H9 (cell line): ENCODE results near the gene SLX4. TPM values are rescaled to one million over a fixed set of nuclear protein-coding genes. Genes with fewer than 3 reads are reported as not detected.

ENCODE experiments used
- DNase-seq: peaks from one replicate; pipeline ENCODE4 v3.0.0-alpha.2; 2017
- H2AFZ ChIP-seq: one replicate; pipeline ENCODE4 v1.6.1; 2013; ENCODE audit warnings: mild to moderate bottlenecking, low read length, control low read depth, moderate library complexity
- H2AK5ac ChIP-seq: 2 replicates; pipeline ENCODE4 v1.6.1; 2013; ENCODE audit warnings: low read length, control low read depth, mixed read lengths; ENCODE audit not compliant: insufficient read length
- H2BK120ac ChIP-seq: one replicate; pipeline ENCODE4 v1.6.1; 2013; ENCODE audit warnings: low read depth, mild to moderate bottlenecking, low read length, control low read depth, inconsistent platforms; ENCODE audit not compliant: poor library complexity, severe bottlenecking
- H2BK12ac ChIP-seq: 2 replicates; pipeline ENCODE4 v1.6.1; 2013; ENCODE audit warnings: low read length, control low read depth, mixed read lengths, low read depth; ENCODE audit not compliant: insufficient read length
- H2BK15ac ChIP-seq: 2 replicates; pipeline ENCODE4 v1.6.1; 2013; ENCODE audit warnings: low read depth, low read length, control low read depth
- H2BK20ac ChIP-seq: one replicate; pipeline ENCODE4 v1.6.1; 2013; ENCODE audit warnings: low read depth, mild to moderate bottlenecking, low read length, control low read depth, inconsistent platforms; ENCODE audit not compliant: poor library complexity, severe bottlenecking
- H2BK5ac ChIP-seq: 2 replicates; pipeline ENCODE4 v1.6.1; 2013; ENCODE audit warnings: low read length, control low read depth, mixed read lengths; ENCODE audit not compliant: insufficient read length
- H3K14ac ChIP-seq: 2 replicates; pipeline ENCODE4 v1.6.1; 2013; ENCODE audit warnings: low read length, control low read depth; ENCODE audit not compliant: insufficient read depth
- H3K18ac ChIP-seq: 2 replicates; pipeline ENCODE4 v1.6.1; 2013; ENCODE audit warnings: low read depth, mild to moderate bottlenecking, mixed read lengths, low read length, control low read depth; ENCODE audit not compliant: insufficient read length
- H3K23ac ChIP-seq: 2 replicates; pipeline ENCODE4 v1.6.1; 2013; ENCODE audit warnings: low read length, control low read depth, mixed read lengths, low read depth; ENCODE audit not compliant: insufficient read length
- H3K23me2 ChIP-seq: 2 replicates; pipeline ENCODE4 v1.6.1; 2013; ENCODE audit warnings: low read depth, mild to moderate bottlenecking, mixed read lengths, low read length, control low read depth; ENCODE audit not compliant: insufficient read length, poor library complexity, severe bottlenecking
- H3K27ac ChIP-seq: 2 replicates; pipeline ENCODE4 v1.5.1; 2013; ENCODE audit warnings: low read length, control low read depth, mixed read lengths, low read depth; ENCODE audit not compliant: insufficient read length
- H3K27me3 ChIP-seq: 2 replicates; pipeline ENCODE4 v1.6.1; 2013; ENCODE audit warnings: low read length, control low read depth, inconsistent platforms; ENCODE audit not compliant: insufficient read depth
- H3K4ac ChIP-seq: 2 replicates; pipeline ENCODE4 v1.6.1; 2013; ENCODE audit warnings: low read depth, mild to moderate bottlenecking, control low read depth, inconsistent platforms, low read length, moderate library complexity
- H3K4me1 ChIP-seq: 2 replicates; pipeline ENCODE4 v1.6.1; 2013; ENCODE audit warnings: low read length, control low read depth, inconsistent platforms; ENCODE audit not compliant: insufficient read depth
- H3K4me2 ChIP-seq: 2 replicates; pipeline ENCODE4 v1.6.1; 2013; ENCODE audit warnings: low read length, control low read depth, mixed read lengths; ENCODE audit not compliant: insufficient read length, insufficient read depth
- H3K56ac ChIP-seq: 2 replicates; pipeline ENCODE4 v1.6.1; 2013; ENCODE audit warnings: low read depth, mild to moderate bottlenecking, mixed read lengths, low read length, control low read depth; ENCODE audit not compliant: insufficient read length
- H3K79me1 ChIP-seq: 2 replicates; pipeline ENCODE4 v1.6.1; 2013; ENCODE audit warnings: low read depth, mild to moderate bottlenecking, moderate library complexity, low read length, control low read depth, inconsistent platforms; ENCODE audit not compliant: insufficient read depth, poor library complexity, severe bottlenecking
- H3K79me2 ChIP-seq: 2 replicates; pipeline ENCODE4 v1.6.1; 2013; ENCODE audit warnings: low read length, control low read depth, inconsistent platforms; ENCODE audit not compliant: insufficient read depth
- H3K9ac ChIP-seq: 2 replicates; pipeline ENCODE4 v1.6.1; 2013; ENCODE audit warnings: low read length, control low read depth, mixed read lengths; ENCODE audit not compliant: insufficient read length; ENCODE audit errors: extremely low read depth
- H3K9me3 ChIP-seq: one replicate; pipeline ENCODE4 v1.6.1; 2013; ENCODE audit warnings: low read depth, low read length, inconsistent platforms; ENCODE audit not compliant: control insufficient read depth
- H3T11ph ChIP-seq: one replicate; pipeline ENCODE4 v1.6.1; 2013; ENCODE audit warnings: mild to moderate bottlenecking, low read length, control low read depth, inconsistent platforms
- H4K20me1 ChIP-seq: one replicate; pipeline ENCODE4 v1.6.1; 2013; ENCODE audit not compliant: control insufficient read depth, insufficient read length, insufficient read depth
- H4K5ac ChIP-seq: 2 replicates; pipeline ENCODE4 v1.6.1; 2013; ENCODE audit warnings: low read depth, mild to moderate bottlenecking, mixed read lengths, low read length, control low read depth; ENCODE audit not compliant: insufficient read length
- H4K8ac ChIP-seq: replicated peaks from 2 replicates; pipeline ENCODE4 v1.6.1; 2013; ENCODE audit warnings: low read length, control low read depth, mixed read lengths, low read depth; ENCODE audit not compliant: insufficient read length
- H4K91ac ChIP-seq: 2 replicates; pipeline ENCODE4 v1.6.1; 2013; ENCODE audit warnings: low read depth, mild to moderate bottlenecking, moderate library complexity, mixed read lengths, low read length, control low read depth; ENCODE audit not compliant: insufficient read length
- H3K27ac Mint-ChIP-seq, 3 experiments: 2 replicates in 2 of 3; 3 replicates in 1 of 3; pipeline ENCODE4 v1.8.0; 2020 to 2021; ENCODE audit warnings: mixed read lengths in 3 of 3, mild to moderate bottlenecking in 1 of 3, moderate library complexity in 1 of 3
- H3K27me3 Mint-ChIP-seq: 2 replicates; pipeline ENCODE4 v1.8.0; 2021; ENCODE audit warnings: low read depth, mild to moderate bottlenecking, moderate library complexity, mixed read lengths
- H3K36me3 Mint-ChIP-seq, 3 experiments: 2 replicates in 2 of 3; 3 replicates in 1 of 3; pipeline ENCODE4 v1.8.0; 2020 to 2021; ENCODE audit warnings: low read depth in 3 of 3, mixed read lengths in 3 of 3; ENCODE audit not compliant: insufficient read depth in 1 of 3
- H3K4me1 Mint-ChIP-seq, 2 experiments: 2 replicates each; pipeline ENCODE4 v1.8.0; 2020; ENCODE audit warnings: mixed read lengths in 2 of 2
- H3K4me3 Mint-ChIP-seq, 2 experiments: 2 replicates in 1 of 2; 3 replicates in 1 of 2; pipeline ENCODE4 v1.8.0; 2020 to 2021; ENCODE audit warnings: mild to moderate bottlenecking in 2 of 2, mixed read lengths in 2 of 2, moderate library complexity in 1 of 2
- H3K9me3 Mint-ChIP-seq, 2 experiments: 2 replicates in 1 of 2; 3 replicates in 1 of 2; pipeline ENCODE4 v1.8.0; 2020; ENCODE audit warnings: mild to moderate bottlenecking in 2 of 2, mixed read lengths in 2 of 2, moderate library complexity in 1 of 2
- WGBS: extraction: QIAGEN DNeasy Blood & Tissue Kit; methylation state at CpG from one replicate; pipeline ENCODE4 v1.1.7; 2013; ENCODE audit warnings: missing lambda C conversion rate, low lambda C conversion rate, mixed read lengths; ENCODE audit not compliant: insufficient read length; ENCODE audit errors: extremely low coverage; 5-methylcytosine and 5-hydroxymethylcytosine counted together
- total RNA-seq: library from RNA; stranded (reverse); gene quantifications from 2 replicates; pipeline ENCODE4 v1.2.1, GENCODE V29; 2021
- TF ChIP-seq, protein P1 (sequence below): fragments of 200-600 bp; sonication (generic); conservative IDR thresholded peaks from 3 replicates; pipeline ENCODE4 v1.8.0; 2021; ENCODE audit warnings: antibody characterized with exemption, mild to moderate bottlenecking

SLX4 gene
- total RNA-seq, 1 experiment from 2014 or later = 9.9 TPM

DNA sequence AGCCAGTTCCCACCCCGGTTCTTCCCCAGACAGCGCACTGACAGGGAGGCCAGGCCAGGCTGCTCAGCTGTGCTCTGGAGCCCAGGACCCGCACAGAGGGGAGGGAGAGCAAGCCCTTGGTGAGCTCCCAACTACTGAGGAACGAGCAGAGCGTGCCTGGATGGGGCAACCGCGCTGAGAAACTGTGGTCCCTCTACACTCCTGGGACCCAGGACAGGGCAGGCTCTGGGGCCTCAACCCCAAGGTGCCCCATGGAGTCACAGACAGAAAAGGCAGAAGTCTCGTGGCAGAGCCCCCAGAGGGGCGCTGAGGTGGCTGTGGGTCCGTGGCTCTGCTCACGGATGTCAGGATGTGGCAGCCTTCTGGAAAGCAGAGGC is 16.3 kb downstream of the SLX4 start:
- H3K4ac ChIP-seq = no peak overlapping the region
- Mint-ChIP-seq H3K27ac (no peak overlapping the region), H3K4me3 (no peak overlapping the region), H3K9me3 (peaks cover 11 to 14% of the 10 kb centered on the region in 2 experiments), H3K27me3 (no peaks in the 10 kb centered on the region), H3K36me3 (peaks cover 28 to 50% (median 49%) of the 10 kb centered on the region in 3 experiments), H3K4me1 (no peaks in the 10 kb centered on the region; a peak in 1 of 4 replicates)
- peaks cover 10% of the 10 kb centered on the region for H3K9me3 ChIP-seq
- no peaks in the 10 kb centered on the region for H3K27me3 ChIP-seq
- no peak overlapping the region for H3K18ac ChIP-seq
- H4K20me1 ChIP-seq = no peaks in the 10 kb centered on the region
- no peak overlapping the region for H3K4me2 ChIP-seq
- H3K56ac ChIP-seq = no peak overlapping the region
- H3K4me1 ChIP-seq = no peaks in the 10 kb centered on the region
- H3K79me2 ChIP-seq = no peaks in the 10 kb centered on the region
- H2AK5ac ChIP-seq = no peak overlapping the region
- TF ChIP-seq, protein P1, sequence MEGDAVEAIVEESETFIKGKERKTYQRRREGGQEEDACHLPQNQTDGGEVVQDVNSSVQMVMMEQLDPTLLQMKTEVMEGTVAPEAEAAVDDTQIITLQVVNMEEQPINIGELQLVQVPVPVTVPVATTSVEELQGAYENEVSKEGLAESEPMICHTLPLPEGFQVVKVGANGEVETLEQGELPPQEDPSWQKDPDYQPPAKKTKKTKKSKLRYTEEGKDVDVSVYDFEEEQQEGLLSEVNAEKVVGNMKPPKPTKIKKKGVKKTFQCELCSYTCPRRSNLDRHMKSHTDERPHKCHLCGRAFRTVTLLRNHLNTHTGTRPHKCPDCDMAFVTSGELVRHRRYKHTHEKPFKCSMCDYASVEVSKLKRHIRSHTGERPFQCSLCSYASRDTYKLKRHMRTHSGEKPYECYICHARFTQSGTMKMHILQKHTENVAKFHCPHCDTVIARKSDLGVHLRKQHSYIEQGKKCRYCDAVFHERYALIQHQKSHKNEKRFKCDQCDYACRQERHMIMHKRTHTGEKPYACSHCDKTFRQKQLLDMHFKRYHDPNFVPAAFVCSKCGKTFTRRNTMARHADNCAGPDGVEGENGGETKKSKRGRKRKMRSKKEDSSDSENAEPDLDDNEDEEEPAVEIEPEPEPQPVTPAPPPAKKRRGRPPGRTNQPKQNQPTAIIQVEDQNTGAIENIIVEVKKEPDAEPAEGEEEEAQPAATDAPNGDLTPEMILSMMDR = no peak
- H2BK20ac ChIP-seq = no peak overlapping the region
- H3T11ph ChIP-seq = no peak overlapping the region
- no CpG with 5 or more reads among the region's 11 CpGs for WGBS
- no peak overlapping the region for H4K91ac ChIP-seq
- H3K23me2 ChIP-seq = no peaks in the 10 kb centered on the region
- H3K27ac ChIP-seq = no peak overlapping the region
- no peak overlapping the region for H4K5ac ChIP-seq
- H3K14ac ChIP-seq = no peak overlapping the region
- H2AFZ ChIP-seq = no peak overlapping the region
- H2BK120ac ChIP-seq = no peak overlapping the region
- no peak overlapping the region for H4K8ac ChIP-seq
- no peaks in the 10 kb centered on the region for H3K79me1 ChIP-seq
- no peak overlapping the region for H3K9ac ChIP-seq
- no peak for DNase-seq
- no peak overlapping the region for H2BK12ac ChIP-seq
- no peak overlapping the region for H3K23ac ChIP-seq
- no peak overlapping the region for H2BK15ac ChIP-seq
- no peak overlapping the region for H2BK5ac ChIP-seq
